ENCODE data around the gene MRPS6. TPM values are rescaled to one million over a fixed set of nuclear protein-coding genes. Genes with fewer than 3 reads are reported as not detected.

MRPS6 gene
- total RNA-seq, 2 donors from 2014 or later, result 66.6 to 76.9 TPM

DNA sequence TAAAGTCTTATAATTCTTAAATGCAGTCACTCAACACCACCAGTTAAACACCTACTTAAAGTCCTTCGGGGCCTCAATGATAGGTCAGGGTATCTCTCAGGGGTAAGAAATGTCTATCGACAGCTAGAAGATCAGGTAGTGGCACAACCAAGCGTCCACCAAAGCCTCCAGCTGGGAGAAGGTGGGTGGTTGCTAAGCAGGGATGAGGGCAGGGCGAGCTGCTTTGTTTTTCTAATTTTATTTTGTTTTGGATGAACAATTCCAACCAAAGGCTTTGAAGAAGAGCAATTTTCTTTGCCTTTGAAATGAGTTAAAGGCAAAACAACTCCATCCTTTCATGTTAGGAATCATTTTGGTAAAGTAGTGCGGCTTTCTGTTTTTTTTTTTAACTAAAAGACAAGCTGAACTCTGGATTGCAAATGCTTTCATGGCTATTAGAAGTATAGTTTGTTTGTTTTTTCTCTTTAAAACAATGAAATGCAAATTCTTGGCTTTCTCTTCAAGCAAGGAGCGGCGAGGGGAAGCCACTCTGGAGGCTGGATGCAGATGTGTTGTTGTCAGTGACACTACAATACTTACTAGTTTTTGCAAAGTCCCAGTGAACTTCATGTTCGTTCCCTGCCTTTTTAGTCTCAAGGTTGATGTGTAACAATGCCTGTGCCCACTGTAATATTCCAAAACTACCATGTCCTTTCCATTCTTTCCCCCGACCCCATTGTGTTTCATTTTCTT lies 106.0 kb downstream of the MRPS6 start:
- DNase-seq, result no peak
- Histone ChIP-seq H3K27me3 (no peaks in the 10 kb centered on the region), H3K4me1 (no peaks in the 10 kb centered on the region), H3K9me3 (no peaks in the 10 kb centered on the region), H3K9ac (ENCODE audit: low read depth in 2 of 2, low read length in 2 of 2) (no peak overlapping the region), H3K27ac (no peak overlapping the region), H3K4me3 (no peak overlapping the region), H3K36me3 (no peaks in the 10 kb centered on the region)
- intact Hi-C loops (cut with DNase I), result no loop called here
- TF ChIP-seq, protein P1, sequence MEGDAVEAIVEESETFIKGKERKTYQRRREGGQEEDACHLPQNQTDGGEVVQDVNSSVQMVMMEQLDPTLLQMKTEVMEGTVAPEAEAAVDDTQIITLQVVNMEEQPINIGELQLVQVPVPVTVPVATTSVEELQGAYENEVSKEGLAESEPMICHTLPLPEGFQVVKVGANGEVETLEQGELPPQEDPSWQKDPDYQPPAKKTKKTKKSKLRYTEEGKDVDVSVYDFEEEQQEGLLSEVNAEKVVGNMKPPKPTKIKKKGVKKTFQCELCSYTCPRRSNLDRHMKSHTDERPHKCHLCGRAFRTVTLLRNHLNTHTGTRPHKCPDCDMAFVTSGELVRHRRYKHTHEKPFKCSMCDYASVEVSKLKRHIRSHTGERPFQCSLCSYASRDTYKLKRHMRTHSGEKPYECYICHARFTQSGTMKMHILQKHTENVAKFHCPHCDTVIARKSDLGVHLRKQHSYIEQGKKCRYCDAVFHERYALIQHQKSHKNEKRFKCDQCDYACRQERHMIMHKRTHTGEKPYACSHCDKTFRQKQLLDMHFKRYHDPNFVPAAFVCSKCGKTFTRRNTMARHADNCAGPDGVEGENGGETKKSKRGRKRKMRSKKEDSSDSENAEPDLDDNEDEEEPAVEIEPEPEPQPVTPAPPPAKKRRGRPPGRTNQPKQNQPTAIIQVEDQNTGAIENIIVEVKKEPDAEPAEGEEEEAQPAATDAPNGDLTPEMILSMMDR (IDR thresholded peaks at IDR 0.05), result no peak

DNA sequence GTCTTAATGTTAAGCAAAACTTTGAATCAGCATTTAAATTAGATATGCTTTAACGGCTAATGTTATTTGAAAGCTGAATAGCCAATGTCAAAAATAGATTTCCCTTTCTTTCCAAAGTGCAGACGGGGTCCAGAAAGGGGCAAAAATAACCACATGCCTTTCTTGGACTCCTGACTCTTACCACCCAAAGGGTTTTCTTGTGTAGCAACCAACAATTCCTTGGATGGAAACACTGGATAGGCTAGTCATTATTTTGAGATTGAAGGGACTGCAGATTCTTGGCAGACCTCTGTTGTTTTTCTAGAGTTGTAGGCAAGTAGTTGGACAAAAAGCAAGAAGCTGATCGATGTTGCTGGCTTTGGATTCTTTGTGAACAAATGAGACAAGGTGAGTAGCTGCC lies 107.0 kb downstream of the MRPS6 start:
- Histone ChIP-seq H3K4me3 (no peak overlapping the region), H3K27me3 (no peaks in the 10 kb centered on the region), H3K27ac (no peak overlapping the region), H3K9ac (ENCODE audit: low read depth in 2 of 2, low read length in 2 of 2) (no peak overlapping the region), H3K4me1 (no peaks in the 10 kb centered on the region), H3K9me3 (no peaks in the 10 kb centered on the region), H3K36me3 (no peaks in the 10 kb centered on the region)
- TF ChIP-seq, protein P1 (IDR thresholded peaks at IDR 0.05), result no peak
- intact Hi-C loops (cut with DNase I), result no loop called here
- DNase-seq, result no peak

DNA sequence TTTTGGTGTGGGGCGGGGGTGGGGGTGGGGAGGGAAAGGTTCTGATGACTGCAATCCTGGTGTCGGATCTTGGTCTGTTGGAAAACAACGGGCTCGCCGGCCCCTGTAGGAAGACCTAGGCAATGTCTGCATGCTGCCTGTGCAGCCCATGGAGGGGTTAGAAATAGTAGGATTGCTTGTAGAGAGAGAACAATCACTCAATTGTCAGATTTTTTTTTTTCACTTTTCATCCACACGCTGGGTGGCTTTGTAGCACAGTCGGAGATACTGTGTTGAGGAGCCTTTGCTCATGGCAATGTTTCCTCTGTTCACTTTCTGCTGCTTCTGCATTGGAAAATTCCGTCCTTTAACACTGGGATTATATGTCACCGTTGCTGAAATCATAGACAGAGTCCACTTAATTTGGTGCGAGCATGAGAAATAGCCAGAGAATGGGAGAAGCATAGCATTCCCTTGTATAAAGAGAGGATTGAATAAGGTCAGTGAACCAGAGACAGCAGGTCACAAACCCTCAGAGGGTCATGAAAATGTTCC lies 107.5 kb downstream of the MRPS6 start:
- TF ChIP-seq, protein P1 (IDR thresholded peaks at IDR 0.05), result no peak
- intact Hi-C loops (cut with DNase I), result no loop called here
- H3K27ac ChIP-seq, result no peak overlapping the region
- H3K9me3 ChIP-seq, result no peaks in the 10 kb centered on the region
- H3K4me1 ChIP-seq, result no peaks in the 10 kb centered on the region
- H3K9ac ChIP-seq (ENCODE audit: low read depth in 2 of 2, low read length in 2 of 2), result no peak overlapping the region
- H3K4me3 ChIP-seq, result no peak overlapping the region
- no peak for DNase-seq
- no peaks in the 10 kb centered on the region for H3K36me3 ChIP-seq
- H3K27me3 ChIP-seq, result no peaks in the 10 kb centered on the region

- H3K9ac ChIP-seq (ENCODE audit: low read depth in 2 of 2, low read length in 2 of 2), result no peak overlapping the region
- H3K27ac ChIP-seq, result no peak overlapping the region
These were observed 108.2 kb downstream of the MRPS6 start for GRCh38 chr21:34181431-34182039.

GRCh38 chr21:34182436-34182835 lies 109.1 kb downstream of the MRPS6 start:
- intact Hi-C loops (cut with DNase I), result no loop called here
- no peaks in the 10 kb centered on the region for H3K4me1 ChIP-seq

More at GRCh38 chr21:34181431-34182039, 108.2 kb downstream of the MRPS6 start:
- intact Hi-C loops (cut with DNase I), result no loop called here
- no peak overlapping the region for H3K4me3 ChIP-seq
- TF ChIP-seq, protein P1 (IDR thresholded peaks at IDR 0.05), result no peak
- H3K4me1 ChIP-seq, result no peaks in the 10 kb centered on the region
- no peaks in the 10 kb centered on the region for H3K27me3 ChIP-seq
- no peaks in the 10 kb centered on the region for H3K36me3 ChIP-seq
- no peak for DNase-seq
- H3K9me3 ChIP-seq, result no peaks in the 10 kb centered on the region

More at GRCh38 chr21:34182436-34182835, 109.1 kb downstream of the MRPS6 start:
- Histone ChIP-seq H3K9ac (ENCODE audit: low read depth in 2 of 2, low read length in 2 of 2) (no peak overlapping the region), H3K27ac (no peak overlapping the region), H3K9me3 (no peaks in the 10 kb centered on the region), H3K36me3 (no peaks in the 10 kb centered on the region), H3K27me3 (no peaks in the 10 kb centered on the region), H3K4me3 (no peak overlapping the region)
- TF ChIP-seq, protein P1 (IDR thresholded peaks at IDR 0.05), result no peak
- DNase-seq, result no peak

All from colonic mucosa (tissue), 4 donors.